ENCODE results near the gene SOX9.

SOX9 gene

DNA sequence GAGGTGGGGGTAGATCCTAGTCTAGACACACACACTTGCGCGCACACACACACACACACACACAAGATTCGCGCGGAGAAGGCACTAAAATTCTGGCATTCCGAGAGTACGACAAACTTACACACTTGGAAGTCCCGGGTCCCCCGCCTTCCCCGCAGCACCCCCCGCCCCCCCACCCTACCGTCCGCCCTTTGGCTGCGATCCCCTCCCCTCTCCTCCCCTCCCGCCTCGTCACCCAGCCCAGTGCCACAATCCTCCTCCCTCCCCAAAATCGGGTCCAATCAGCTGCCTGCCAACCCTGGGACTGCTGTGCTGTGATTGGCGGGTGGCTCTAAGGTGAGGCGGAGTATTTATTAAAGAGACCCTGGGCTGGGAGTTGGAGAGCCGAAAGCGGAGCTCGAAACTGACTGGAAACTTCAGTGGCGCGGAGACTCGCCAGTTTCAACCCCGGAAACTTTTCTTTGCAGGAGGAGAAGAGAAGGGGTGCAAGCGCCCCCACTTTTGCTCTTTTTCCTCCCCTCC is at the start of gene SOX9:
Gene SOX9, plus strand, starts transcription at position 379 of the 522 bp plus-strand sequence. CDS start 372 bp downstream, outside the sequence.
- in situ Hi-C loops (cut with MboI; ENCODE audit: low sequenced_read_pairs): no loop called here

DNA sequence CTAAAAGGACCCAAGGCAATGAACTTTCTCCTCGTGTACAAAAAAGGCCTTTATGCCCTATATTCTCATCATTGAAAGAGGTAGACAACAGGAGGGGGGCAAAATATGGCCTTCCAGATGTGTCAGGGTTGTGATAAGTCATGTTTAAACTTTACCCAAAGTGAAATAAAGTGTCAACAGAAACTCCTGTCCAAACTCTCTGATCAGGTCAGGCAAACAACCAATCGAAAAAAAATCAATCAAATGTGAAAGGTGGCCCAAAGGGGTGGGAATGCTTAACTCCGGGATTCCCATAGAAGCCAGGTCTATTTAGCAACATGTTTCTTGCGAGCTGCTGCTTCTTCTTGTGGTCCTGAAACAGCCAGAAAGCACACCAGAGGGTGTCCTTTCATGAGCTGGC is 49.5 kb upstream of the SOX9 start:
- in situ Hi-C loops (cut with MboI; ENCODE audit: low sequenced_read_pairs): loop anchor here (25.0 kb wide), 1 partner anchor 109 kb away; no protein-coding TSS in a partner anchor

DNA sequence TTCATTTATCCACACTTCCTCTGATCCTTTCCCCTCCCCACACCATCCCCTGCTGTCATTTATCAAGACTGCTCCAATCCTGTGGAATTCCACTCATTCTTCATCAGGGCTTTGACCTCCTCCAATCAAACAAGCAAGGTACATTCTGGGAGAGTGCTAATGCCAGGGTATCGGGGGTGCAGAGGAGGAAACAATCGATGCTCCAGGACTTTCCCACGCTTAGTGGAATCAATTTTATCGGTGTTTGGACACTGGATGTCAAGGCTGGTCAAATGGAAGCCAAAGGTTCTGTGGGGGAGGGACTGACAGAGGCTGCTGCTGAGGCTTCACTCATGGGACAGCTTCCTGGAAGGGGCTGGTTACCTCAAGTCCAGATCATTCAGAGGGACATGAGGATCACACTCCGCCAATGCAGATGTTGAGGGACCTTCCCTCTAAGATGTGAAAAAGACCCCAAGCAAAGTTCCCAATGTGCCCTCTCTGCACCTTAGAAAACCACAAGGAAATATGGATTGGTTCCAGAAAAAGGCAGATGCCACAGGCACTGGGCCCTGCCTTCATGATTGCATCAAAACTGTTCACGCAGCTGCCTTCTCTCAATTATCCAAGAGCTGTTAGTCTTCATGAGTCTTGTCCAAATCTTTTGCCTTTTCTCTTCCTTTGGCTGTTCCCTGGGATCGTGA is 44.7 kb upstream of the SOX9 start:
- in situ Hi-C loops (cut with MboI; ENCODE audit: low sequenced_read_pairs): no loop called here

DNA sequence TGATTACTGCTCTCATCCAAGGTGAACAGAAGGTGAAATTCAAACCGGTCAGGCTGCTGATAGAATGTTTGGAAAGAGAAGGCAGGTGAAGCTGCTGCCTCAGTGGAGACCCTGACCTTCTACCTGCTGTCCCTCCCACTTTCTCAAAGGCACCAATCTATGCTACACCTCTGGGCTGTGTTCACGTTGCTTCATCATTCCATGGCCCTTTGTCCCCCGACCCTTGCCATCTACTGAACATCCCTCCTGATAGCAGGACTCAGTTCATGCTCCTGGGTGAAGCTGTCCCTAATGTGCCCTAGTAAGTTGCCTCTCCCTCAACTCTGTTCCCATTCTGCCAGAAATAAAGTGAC is 44.2 kb upstream of the SOX9 start:
- in situ Hi-C loops (cut with MboI; ENCODE audit: low sequenced_read_pairs): no loop called here

DNA sequence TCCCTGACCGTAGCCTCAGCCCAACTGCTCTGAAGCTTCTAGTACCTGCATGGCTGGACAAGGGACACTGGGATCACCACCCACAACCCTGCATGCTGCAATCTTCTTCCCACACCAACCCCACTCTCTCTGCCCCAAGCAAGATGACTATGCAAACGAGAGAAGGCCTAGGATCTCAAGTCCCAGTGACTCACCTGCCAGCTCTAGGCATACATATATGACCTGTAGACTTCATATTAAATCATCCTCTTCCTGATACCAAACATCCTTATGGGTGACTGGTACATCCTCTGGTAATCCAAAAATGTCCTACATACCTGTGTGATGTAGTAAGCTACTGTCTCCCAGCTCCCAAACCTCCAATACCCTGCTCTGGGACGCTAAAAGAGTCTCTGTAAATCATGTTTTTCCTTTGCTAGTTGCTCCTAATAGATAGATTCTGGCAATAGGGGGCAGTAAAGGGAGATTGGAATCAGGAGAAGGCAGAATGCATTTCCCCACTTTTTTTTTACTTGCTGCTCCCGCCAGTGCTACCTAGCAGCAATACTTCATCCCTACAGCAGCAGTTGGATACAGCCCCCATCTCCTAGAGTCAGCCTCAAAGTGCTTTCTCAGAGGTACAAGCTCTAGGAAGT is 43.4 kb upstream of the SOX9 start:
- in situ Hi-C loops (cut with MboI; ENCODE audit: low sequenced_read_pairs): no loop called here

DNA sequence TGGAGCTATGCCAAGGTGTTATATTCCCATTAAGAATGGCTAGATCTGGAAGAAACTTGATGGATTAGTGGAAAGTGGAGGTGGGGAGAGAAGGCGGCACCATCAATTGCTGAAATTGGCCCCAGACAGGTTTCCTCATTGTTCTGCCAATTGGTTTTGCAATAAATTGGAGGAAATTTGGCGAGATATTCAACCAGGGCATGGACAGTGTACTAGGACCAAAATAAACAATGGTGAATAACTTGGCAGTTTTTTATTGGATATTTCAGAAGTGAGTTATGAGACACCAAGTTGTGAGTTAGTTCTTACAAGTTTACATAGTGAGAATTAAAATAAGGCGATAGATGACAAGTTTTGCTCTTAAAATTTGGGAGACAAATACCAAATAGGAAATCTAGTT is 41.1 kb upstream of the SOX9 start:
- in situ Hi-C loops (cut with MboI; ENCODE audit: low sequenced_read_pairs): no loop called here

DNA sequence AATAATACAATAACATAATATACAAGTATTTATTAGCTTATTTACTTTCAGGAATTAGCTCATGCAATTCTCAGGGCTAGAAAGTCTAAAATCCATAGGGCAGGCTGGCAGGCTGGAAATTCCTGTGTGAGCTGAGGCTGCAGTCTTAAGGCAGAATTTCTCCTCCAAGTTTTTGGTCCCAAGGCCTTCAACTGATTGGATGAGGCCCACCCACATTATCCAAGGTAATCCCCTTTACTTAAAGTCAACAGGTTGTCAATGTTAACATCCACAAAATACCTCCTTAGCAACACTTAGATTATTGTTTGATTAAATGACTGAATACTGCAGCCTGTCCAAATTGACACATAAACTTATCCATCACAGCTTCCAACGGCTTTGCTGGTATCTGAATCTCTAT is 32.9 kb upstream of the SOX9 start:
- in situ Hi-C loops (cut with MboI; ENCODE audit: low sequenced_read_pairs): no loop called here

DNA sequence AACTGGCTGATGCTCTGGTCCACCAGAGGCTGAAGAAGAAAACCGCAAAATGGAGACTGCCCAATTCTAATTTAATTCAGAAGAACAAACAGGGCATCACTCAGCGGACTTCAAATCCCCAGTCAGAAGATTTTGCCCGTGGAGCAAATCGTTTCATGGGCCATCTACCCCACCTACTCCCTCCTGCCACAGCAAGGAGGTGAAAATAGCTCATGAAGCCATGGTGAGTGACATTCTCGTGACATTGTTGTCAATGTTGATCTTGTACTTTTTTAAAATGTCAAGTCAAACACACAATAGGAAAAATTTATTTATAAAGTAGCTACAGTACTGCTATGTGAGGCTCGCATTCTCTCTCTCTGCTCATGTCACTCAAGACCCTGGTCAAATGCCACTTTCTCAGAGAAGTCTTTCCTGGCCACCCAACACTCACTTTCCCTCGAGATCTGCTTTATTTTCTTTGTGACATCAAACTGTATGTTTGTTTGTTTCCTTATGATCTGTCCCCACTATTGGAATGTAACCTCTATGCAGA is 31.3 kb upstream of the SOX9 start:
- in situ Hi-C loops (cut with MboI; ENCODE audit: low sequenced_read_pairs): no loop called here

DNA sequence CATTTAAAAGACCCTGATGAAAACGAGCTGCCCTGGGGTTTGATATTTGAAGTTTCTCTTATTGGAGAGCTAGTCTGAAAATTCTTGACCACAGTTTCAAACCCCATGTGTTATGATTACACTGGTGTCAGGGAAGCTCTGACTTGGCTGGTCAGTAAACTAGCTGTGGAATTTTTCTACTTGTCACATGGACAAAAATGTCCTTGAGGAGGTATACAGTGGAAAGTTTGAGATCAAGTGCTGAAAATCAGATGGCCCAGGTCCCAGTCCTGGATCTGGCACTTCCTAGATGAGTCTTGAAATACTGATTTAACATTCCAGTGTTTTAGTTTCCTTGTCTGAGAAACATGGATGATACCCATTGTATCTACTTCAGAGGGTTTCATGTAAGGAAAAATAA is 30.7 kb upstream of the SOX9 start:
- in situ Hi-C loops (cut with MboI; ENCODE audit: low sequenced_read_pairs): no loop called here

DNA sequence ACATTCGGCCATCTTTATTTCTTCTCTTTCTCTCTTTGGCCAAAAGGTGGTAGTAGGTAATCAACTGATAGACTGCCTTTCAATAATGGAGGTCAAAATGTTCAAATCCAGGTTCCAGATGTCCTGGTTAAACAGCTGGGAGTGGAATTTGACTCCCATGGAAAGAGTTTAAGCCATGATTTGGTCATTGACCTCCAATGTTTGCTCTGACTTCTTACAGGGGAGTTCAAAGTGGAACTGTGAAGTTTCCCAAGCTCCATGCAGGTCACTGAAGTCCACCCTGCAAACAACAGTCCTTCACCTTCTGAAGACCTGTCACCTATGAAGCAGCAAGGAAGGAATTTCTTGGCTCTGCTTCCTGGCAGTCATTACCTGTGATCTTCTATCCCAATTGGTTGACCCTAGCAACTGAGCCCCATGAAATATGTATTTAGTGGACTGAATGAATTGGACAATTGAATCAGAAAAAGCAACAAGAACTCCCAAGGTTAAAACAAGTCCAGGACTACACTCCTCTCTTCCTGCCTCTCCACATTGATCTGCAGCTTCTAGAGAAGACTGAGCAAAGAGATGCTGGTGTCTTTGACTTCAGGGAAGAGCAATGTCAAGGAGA is 28.0 kb upstream of the SOX9 start:
- in situ Hi-C loops (cut with MboI; ENCODE audit: low sequenced_read_pairs): no loop called here

DNA sequence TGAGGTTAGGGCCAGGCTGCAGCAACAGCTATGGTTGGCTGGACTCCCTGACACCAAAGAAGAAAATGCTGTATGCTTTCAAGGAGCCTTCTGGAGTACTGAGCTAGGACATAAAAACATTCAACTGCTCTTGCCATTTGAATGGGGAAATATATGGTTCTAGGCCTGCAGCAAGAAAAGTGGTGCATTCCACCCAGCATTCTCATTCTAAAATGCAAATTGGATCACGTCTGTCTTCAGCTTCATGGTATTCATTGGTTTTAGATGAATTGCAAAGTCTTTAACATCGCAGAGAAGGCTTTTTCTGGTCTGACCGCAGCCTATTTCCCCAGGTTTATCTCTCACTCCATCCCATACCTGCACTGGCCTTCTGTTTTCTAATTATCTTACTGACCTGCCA is 27.1 kb upstream of the SOX9 start:
- in situ Hi-C loops (cut with MboI; ENCODE audit: low sequenced_read_pairs): no loop called here

DNA sequence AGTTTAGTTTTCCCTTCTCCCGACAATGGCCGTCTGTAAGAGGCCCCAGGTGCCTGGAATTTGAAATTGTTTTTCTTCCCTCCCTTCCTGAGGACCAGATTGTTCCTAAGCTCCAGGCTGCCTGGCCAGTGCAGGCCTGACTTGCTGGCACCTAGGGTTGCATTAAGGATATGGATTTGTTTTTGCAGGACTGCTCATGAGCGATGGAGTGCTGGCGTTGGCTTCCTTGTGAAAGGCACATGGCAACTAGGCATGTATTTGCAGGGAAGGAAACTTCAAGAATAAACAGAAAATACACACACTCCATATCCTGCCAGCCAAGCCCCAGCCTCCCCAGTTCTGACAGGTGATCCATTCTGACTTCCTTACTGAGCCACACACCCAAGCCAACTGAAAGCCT is 25.5 kb upstream of the SOX9 start:
- in situ Hi-C loops (cut with MboI; ENCODE audit: low sequenced_read_pairs): no loop called here

DNA sequence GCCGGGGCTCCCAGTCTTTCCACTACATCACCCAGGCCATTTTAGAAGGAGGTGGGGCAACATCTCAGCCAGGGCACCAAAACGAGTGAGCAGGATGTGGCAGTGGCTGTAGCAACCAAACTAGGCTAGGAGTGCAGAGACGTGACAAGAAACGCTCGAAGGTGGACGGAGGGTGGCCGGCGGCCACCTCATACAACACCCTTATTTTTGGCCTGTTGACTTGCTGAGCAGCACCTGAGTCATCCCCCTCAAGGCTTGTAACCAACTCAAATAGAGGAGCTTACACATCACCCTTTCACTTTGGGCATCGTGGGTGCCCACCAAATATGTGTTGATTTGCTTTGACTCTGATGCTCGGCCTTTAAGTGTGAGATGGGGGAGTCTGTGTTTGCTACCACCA is 23.7 kb upstream of the SOX9 start:
- in situ Hi-C loops (cut with MboI; ENCODE audit: low sequenced_read_pairs): no loop called here

DNA sequence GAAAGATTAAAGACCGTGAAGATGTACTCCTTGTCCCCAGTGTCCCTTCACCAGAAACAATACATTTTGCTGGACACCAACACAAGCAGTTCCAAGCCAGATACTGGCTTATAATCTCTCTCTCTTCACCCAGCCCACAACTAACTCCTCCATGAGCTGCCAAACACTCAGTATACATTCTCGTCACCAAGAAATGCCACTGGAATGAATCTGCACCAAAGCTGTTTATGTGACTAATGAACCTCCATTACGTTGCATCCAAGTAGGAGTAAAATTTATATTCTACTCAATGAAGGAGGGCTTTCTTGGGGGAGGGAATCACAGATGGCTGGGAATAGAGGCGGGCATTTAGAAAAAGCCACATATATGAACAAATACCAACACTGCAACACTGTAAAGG is 20.9 kb upstream of the SOX9 start:
- in situ Hi-C loops (cut with MboI; ENCODE audit: low sequenced_read_pairs): no loop called here

DNA sequence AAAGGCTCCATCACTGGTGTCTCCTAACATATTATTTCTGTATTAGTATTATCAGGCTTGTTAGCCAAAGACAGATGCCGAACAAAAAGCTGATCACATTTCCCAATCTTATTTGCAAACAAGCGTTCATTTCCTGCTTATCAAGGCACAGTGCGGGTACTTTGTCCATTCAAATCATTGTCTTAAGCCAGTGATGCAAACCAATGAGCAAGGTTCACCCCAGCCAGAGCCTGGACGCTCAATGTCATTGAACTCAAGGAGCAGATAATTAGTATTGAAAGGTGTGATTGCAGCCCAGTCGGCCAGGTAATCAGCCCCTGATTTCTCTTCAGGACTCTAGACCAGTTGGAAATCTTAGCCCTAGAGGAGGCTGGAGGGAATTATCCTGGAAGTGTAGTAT is 20.4 kb upstream of the SOX9 start:
- in situ Hi-C loops (cut with MboI; ENCODE audit: low sequenced_read_pairs): no loop called here

DNA sequence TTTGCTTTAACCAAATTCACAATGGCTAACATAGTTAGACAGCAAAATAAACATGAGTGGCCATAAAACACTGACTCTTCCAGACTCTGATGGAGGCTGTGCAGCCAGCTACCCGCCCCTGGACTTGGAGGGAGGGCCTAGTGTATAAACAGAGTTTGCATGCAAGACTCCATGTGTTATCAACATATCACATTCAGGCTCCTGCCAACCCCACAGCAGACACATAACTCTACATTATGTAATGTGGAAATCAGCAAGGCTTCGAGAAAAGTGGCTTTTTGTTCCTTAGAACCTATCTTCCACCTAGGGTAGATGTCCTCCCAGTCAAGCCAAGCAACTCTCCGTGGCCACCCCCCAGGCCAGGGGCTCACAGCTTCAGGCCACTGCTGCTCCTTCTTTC is 19.3 kb upstream of the SOX9 start:
- in situ Hi-C loops (cut with MboI; ENCODE audit: low sequenced_read_pairs): no loop called here

DNA sequence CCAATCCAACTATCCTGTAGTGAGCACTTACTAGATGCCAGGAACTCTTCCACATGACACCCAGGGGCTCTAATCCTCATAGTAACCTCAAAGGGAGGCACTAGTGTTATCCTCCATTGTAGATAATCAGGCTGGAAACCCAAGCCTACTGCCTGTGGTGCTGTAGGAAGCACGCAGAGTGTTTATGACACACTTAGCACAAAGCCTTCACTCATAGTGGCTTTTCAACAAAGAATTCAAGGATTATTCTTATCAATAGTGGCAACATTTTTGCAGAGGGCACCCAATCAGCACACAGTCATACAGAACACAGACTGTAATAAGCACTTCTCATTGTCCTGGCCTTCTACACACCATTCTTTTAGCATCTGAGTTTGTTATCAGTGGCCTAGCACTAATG is 18.5 kb upstream of the SOX9 start:
- in situ Hi-C loops (cut with MboI; ENCODE audit: low sequenced_read_pairs): no loop called here

DNA sequence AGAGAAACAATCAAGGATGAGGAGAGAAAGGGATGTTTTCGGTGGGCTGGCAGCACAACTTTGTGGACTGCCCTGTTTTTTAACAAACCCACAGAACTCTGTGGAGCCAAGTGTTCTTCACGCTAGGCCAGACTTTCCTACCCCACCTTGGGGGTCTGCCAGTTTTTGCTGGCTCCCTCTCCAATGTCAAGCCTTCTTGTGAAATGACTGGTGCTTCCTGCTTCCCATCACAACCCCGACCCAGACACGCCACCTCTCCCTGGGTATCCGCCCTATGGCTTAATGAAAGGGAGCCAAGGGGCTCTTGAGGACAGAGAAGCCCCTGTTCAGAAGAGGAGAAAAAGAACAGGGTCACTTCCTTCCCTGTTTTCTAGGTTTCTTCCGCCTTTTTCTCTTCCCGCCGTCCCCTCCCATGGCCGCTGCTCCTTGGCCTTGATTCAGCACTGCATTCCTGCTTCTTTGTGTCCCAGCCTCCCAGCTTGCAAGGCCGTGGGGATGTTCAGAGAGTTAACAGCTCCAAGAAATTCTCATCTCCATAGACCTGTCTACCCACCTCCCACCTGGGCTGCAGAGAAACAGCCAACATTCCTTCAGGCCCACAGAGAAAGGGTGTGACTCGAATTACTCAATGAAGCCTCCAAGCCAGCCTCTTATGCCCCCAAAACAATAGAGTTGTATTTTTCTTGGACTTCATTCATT is 16.5 kb upstream of the SOX9 start:
- in situ Hi-C loops (cut with MboI; ENCODE audit: low sequenced_read_pairs): no loop called here

DNA sequence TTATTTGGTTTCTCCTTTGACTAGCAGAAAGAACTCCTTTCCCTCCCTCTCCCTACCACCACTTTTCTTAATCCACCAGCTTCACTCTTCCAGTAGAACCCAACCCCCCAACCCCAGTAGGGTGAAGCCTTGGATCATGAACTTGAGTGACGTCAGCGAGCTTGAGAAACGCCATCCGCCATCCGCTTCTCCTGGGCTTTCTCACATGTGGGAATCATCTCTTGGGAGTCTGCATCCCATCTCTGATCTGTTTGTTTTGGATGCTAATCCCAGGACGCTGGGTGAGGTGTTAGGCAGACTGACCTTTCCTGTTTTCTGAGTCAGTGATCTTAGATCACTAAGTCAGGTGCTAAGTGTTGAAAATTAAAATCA is 16.0 kb upstream of the SOX9 start:
- in situ Hi-C loops (cut with MboI; ENCODE audit: low sequenced_read_pairs): no loop called here

DNA sequence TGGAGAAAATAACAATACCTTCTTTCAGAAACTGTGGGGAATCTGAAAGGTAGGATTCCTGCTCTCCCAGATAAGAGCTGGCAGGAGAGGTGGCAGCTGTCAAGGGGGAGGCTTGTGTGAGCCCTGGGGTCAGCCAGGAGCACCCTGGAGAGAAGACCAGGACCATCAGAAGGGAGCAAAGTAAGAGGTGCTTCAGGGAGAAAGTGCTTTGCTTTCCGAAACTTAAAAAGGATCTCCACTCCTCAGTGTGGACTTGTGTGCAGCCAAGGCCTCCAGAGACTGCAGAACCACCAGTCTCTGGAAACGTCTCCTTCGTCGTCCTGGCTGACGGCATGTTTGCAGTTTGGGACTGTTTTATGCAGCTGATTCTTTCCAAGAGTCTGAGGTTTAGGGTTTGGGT is 13.7 kb upstream of the SOX9 start:
- in situ Hi-C loops (cut with MboI; ENCODE audit: low sequenced_read_pairs): no loop called here

DNA sequence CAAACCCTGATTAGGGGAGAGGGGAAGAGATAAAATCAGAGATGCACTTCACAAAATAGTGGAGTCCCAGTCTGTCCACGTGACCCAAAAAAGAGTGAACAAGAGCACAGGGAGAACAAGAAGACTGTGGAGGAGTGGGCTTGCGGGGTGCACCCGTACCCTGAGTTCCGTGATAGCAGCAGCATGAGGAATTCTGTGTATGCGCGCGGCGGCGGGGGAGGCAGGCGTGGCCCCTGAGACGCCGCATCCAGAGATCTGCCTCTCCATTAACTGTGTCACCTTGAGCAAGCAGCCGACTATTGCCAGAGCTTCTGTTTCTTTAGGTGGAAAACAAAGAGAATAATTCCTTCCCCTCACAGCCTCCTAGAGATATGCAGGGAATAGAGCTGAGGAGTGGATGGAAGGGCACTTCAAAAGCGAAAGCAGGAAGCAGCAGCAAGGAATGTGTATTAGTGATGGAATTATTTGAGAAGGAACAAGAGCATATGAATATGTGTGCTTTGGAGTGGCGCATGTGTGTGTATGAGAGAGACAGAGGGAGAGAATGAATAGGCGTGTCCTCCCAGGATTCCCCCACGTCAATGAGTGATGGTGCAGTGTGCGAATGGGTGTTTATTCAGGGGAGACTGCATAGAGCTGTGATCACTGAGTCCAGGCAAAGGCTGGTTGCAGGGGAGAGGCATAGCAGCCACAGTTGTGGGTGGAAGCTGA is 10.4 kb upstream of the SOX9 start:
- in situ Hi-C loops (cut with MboI; ENCODE audit: low sequenced_read_pairs): no loop called here
